GM18870 (cell line): ENCODE results near the gene NTM.
"Not testable (repeated sequence)": the region's sequence is repeated elsewhere in the genome, so short reads cannot be mapped to it uniquely, and the experiment has no call there.

Experiments used
- ATAC-seq: cut with Tn5 transposase; IDR thresholded peaks from one replicate; pipeline ENCODE4 v1.9.1; 2021; ENCODE audit warnings: moderate library complexity; ENCODE audit not compliant: unreplicated experiment

The NTM gene

GRCh38 chr11:131370090-131370751 lies at the start of gene NTM:
Gene NTM (plus strand): TSS chr11:131370615.
- no peak for ATAC-seq

- no peak for ATAC-seq
These were observed 45.4 kb upstream of the NTM start for GRCh38 chr11:131324921-131325570.

GRCh38 chr11:131326829-131327228 lies 43.6 kb upstream of the NTM start:
- ATAC-seq: no peak

GRCh38 chr11:131327421-131327820 lies 43.0 kb upstream of the NTM start:
- no peak for ATAC-seq

- ATAC-seq: no peak
These were observed 41.6 kb upstream of the NTM start for GRCh38 chr11:131328843-131329242.

GRCh38 chr11:131331010-131331409 lies 39.4 kb upstream of the NTM start:
- no peak for ATAC-seq

- no peak for ATAC-seq
These were observed 38.9 kb upstream of the NTM start for GRCh38 chr11:131331546-131331945.

GRCh38 chr11:131334601-131335000 lies 35.8 kb upstream of the NTM start:
- no peak for ATAC-seq

GRCh38 chr11:131341900-131342299 lies 28.5 kb upstream of the NTM start:
- ATAC-seq: not testable (repeated sequence)

GRCh38 chr11:131342442-131342841 lies 28.0 kb upstream of the NTM start:
- not testable (repeated sequence) for ATAC-seq

GRCh38 chr11:131345406-131345805 lies 25.0 kb upstream of the NTM start:
- ATAC-seq: no peak

GRCh38 chr11:131349368-131350086 lies 20.9 kb upstream of the NTM start:
- no peak for ATAC-seq

- ATAC-seq: no peak
These were observed 19.5 kb upstream of the NTM start for GRCh38 chr11:131350872-131351271.

- ATAC-seq: no peak
These were observed 18.6 kb upstream of the NTM start for GRCh38 chr11:131351848-131352247.

GRCh38 chr11:131353766-131354165 lies 16.6 kb upstream of the NTM start:
- ATAC-seq: no peak

GRCh38 chr11:131354251-131354701 lies 16.1 kb upstream of the NTM start:
- no peak for ATAC-seq

GRCh38 chr11:131356206-131356605 lies 14.2 kb upstream of the NTM start:
- ATAC-seq: no peak

- no peak for ATAC-seq
These were observed 5.0 kb upstream of the NTM start for GRCh38 chr11:131365329-131365930.

- ATAC-seq: no peak
These were observed 731 bp downstream of the NTM start for GRCh38 chr11:131370901-131371790.

GRCh38 chr11:131371791-131372104 lies 1.3 kb downstream of the NTM start:
- no peak for ATAC-seq
